ENCODE results near the gene PNPLA3. TPM values are rescaled to one million over a fixed set of nuclear protein-coding genes. Genes with fewer than 3 reads are reported as not detected.

Gene PNPLA3
- polyA plus RNA-seq, 1 of the 3 experiments (the other 2 are of a cell fraction) = 3.2 TPM

- no peak for TF ChIP-seq USF2 (IDR thresholded peaks at IDR 0.05; ENCODE audit: borderline replicate concordance, low read depth, low read length)
- TF ChIP-seq MEF2A (IDR thresholded peaks at IDR 0.05; ENCODE audit: borderline replicate concordance, low read depth) = no peak
- TF ChIP-seq POLR2AphosphoS5 (IDR thresholded peaks at IDR 0.05; ENCODE audit: low read depth, low read length) = no peak
- no peak for TF ChIP-seq NFIC (IDR thresholded peaks at IDR 0.05; ENCODE audit: borderline replicate concordance)
- TF ChIP-seq PBX3 (IDR thresholded peaks at IDR 0.05) = no peak
- TF ChIP-seq FOSL2 (IDR thresholded peaks at IDR 0.05; ENCODE audit: borderline replicate concordance, low read depth) = no peak
- TF ChIP-seq GABPA (IDR thresholded peaks at IDR 0.05; ENCODE audit: low read depth) = no peak
Measured at GRCh38 chr22:43969989-43970755, 46.6 kb downstream of the PNPLA3 start (continued).

- DNase-seq = no peak
- no peak overlapping the region for H3K4me3 ChIP-seq (ENCODE audit: low read depth in 2 of 2, low read length in 1 of 2)
- H3K36me3 ChIP-seq (replicated peaks in 1 of 2; ENCODE audit: control insufficient read depth in 1 of 2, insufficient read depth in 2 of 2, low read length in 1 of 2) = peaks cover 17 to 79% of the 10 kb centered on the region in 2 experiments
- TF ChIP-seq REST (IDR thresholded peaks at IDR 0.05; ENCODE audit: low read depth, low read length) = no peak
- no peak for TF ChIP-seq TCF12 (IDR thresholded peaks at IDR 0.05)
- H3K9me3 ChIP-seq = no peaks in the 10 kb centered on the region
- H3K9me2 ChIP-seq = no peaks in the 10 kb centered on the region
- WGBS (ENCODE audit: low lambda C conversion rate) = 90% methylated on average over 7 of the region's 8 CpGs
- POLR2A ChIA-PET = no interaction called here
- no peaks in the 10 kb centered on the region for H3K4me1 ChIP-seq (ENCODE audit: control insufficient read depth in 1 of 2, insufficient read depth in 2 of 2, low read depth in 1 of 2, low read length in 1 of 2)
- no peak overlapping the region for H3K27ac ChIP-seq (ENCODE audit: low read depth in 2 of 2, low read length in 1 of 2)
- CTCF ChIA-PET = no interaction called here
- H3K79me2 ChIP-seq (ENCODE audit: insufficient read depth) = no peaks in the 10 kb centered on the region
- no peaks in the 10 kb centered on the region for H3K27me3 ChIP-seq (ENCODE audit: insufficient read depth)
- no peaks in the 10 kb centered on the region for H3F3A ChIP-seq (replicated peaks; ENCODE audit: insufficient read depth)
- 0 out of 2 replicates have a peak, but pooled peaks cover 7% of the 10 kb centered on the region for H4K20me1 ChIP-seq (ENCODE audit: insufficient read depth)
- H3K9ac ChIP-seq = no peak overlapping the region
- no peak overlapping the region for H2AFZ ChIP-seq (ENCODE audit: low read depth)
- no peak overlapping the region for H3K4me2 ChIP-seq
Measured at GRCh38 chr22:43971112-43971511, 47.5 kb downstream of the PNPLA3 start.

Measured in SK-N-SH (cell line).